Large intestine (tissue), 3 donors: ENCODE measurements around the gene TBCCD1. TPM values are rescaled to one million over a fixed set of nuclear protein-coding genes. Genes with fewer than 3 reads are reported as not detected.
A peak's percentile ranks its signal among the peaks of the same experiment; 100 is the strongest.

Source experiments
- DNase-seq, 2 donors: peaks; one replicate each; pipeline versions ENCODE4 v3.0.0 to v3.0.0-alpha.2; 2013
- H3K27ac ChIP-seq: one replicate; pipeline ENCODE4 v1.5.1; 2013; ENCODE audit warnings: low read length
- H3K27me3 ChIP-seq: 2 replicates; pipeline ENCODE4 v1.6.1; 2013; ENCODE audit warnings: low read length; ENCODE audit not compliant: control insufficient read depth, insufficient read depth
- H3K36me3 ChIP-seq: 2 replicates; pipeline ENCODE4 v1.6.1; 2013; ENCODE audit warnings: low read length; ENCODE audit not compliant: control insufficient read depth, insufficient read depth
- H3K4me1 ChIP-seq: one replicate; pipeline ENCODE4 v1.6.1; 2013; ENCODE audit warnings: low read length; ENCODE audit not compliant: control insufficient read depth, insufficient read depth
- H3K4me3 ChIP-seq: one replicate; pipeline ENCODE4 v1.5.1; 2013; ENCODE audit warnings: low read length
- H3K9me3 ChIP-seq: one replicate; pipeline ENCODE4 v1.6.1; 2013; ENCODE audit warnings: mild to moderate bottlenecking, low read depth, low read length, moderate library complexity; ENCODE audit not compliant: control insufficient read depth
- WGBS: methylation state at CpG from one replicate; pipeline ENCODE4 v1.1.5; 2013; ENCODE audit warnings: low lambda C conversion rate; ENCODE audit not compliant: insufficient coverage; 5-methylcytosine and 5-hydroxymethylcytosine counted together
- polyA plus RNA-seq: library from polyadenylated mRNA; unstranded; fragments of 120-200 nt; gene quantifications from one replicate; pipeline ENCODE4 v1.2.1, GENCODE V29; 2013

The TBCCD1 gene
- polyA plus RNA-seq, 1 donor: 15.6 TPM

DNA sequence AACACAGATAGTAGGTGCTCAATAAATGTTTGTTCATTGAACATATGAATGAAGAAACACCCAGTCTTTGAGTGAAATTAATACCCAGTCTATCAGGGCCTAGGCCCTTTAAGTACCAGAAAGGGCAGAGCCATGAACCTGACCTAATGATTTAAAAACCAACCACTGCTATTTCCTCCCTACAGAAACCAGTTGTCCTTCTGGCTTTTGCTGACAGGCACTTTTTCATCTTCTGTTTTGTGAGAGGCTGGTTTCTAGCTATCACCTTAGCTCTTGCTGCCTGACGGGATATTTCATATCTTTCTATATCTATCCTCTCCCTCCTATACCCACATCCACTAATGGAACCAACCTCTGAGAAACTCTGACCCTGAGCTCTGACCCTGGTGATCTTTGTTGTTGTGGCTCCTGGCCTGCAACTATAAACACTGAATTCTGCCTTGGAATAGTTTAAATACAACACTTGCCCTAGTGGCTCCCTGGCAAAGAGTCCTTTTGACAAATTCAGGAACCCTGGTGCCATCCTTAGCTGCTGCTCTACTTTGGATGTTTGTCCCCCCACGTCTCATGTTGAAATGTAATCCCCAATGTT, 41.6 kb upstream of the TBCCD1 start:
- DNase-seq: no peak
- H3K27me3 ChIP-seq: no peaks in the 10 kb centered on the region
- H3K4me1 ChIP-seq: peaks cover 26% of the 10 kb centered on the region
- no peaks in the 10 kb centered on the region for H3K36me3 ChIP-seq
- no peak overlapping the region for H3K27ac ChIP-seq
- no peak overlapping the region for H3K4me3 ChIP-seq
- no CpG with 5 or more reads among the region's 2 CpGs for WGBS
- no peaks in the 10 kb centered on the region for H3K9me3 ChIP-seq

DNA sequence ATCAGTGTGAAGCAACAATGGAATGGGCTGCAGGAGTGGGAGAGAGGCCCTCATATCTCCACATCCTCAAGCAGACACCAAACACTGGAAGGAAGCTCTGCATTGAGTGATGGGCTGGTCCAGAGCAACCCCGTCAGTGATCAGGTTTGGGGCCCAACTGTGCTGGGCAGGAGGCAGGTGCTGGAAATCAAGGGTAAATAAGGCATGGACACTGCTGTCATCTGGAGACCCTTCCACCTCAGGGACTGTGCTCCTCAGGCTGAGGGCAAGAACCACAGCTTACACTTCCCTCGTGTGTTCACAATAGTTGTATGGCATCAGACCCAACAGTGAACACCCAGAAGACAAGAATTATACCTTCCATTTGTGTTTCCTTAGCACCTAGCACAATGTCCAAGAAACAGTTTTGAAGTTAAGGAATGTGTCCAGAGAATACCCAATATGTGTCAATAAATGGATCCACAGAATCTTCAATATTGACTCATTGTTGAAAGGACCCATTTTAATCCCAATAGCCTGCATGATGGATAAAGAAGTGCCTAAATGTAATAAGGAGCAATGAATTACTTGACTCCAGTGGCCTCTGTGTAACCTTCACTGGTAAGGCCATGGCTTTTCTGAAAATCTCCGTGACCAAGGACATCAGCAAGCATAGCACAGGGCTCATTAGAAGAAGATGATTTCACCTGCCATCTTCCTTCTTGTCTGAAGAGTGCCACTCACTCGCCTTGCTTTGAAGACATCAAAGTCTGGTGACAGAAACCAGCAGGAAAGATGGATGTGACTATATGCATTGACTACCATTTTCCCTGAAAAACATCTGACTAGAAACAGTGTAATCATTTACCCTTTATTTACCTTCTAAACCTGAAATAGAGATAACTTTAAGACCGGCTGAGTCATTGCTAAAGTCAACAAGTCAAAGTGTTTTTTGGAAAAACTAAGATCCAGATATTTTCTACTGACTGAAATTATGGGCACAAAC, 38.7 kb upstream of the TBCCD1 start:
- Histone ChIP-seq H3K4me1 (peaks cover 17% of the 10 kb centered on the region), H3K9me3 (no peaks in the 10 kb centered on the region), H3K27ac (peak overlapping the region; percentile 42), H3K36me3 (no peaks in the 10 kb centered on the region), H3K27me3 (no peaks in the 10 kb centered on the region), H3K4me3 (no peak overlapping the region)
- peak; percentile 49 to 76 for DNase-seq
- WGBS: no CpG with 5 or more reads among the region's 5 CpGs

DNA sequence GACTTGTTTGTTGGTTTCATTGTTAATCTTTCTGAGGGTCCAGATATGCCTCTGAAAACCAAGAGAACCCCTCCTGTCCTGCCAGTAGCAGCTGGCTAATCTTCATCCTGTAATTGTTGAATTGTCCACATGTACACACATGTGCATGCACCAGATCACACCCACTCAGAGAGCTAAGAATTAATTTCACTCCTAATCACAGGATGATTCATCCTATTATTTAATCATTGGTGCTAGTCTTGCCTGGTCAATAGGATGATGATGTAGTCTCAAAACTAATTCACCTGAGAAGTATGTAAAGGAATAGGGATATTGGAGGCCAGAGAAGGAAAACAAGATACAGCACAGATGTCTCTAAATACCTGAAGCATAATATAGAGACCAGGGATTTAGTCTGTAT, 37.9 kb upstream of the TBCCD1 start:
- Histone ChIP-seq H3K36me3 (no peaks in the 10 kb centered on the region), H3K27me3 (no peaks in the 10 kb centered on the region), H3K9me3 (no peaks in the 10 kb centered on the region), H3K4me1 (peaks cover 23% of the 10 kb centered on the region), H3K27ac (no peak overlapping the region), H3K4me3 (no peak overlapping the region)
- no peak for DNase-seq

DNA sequence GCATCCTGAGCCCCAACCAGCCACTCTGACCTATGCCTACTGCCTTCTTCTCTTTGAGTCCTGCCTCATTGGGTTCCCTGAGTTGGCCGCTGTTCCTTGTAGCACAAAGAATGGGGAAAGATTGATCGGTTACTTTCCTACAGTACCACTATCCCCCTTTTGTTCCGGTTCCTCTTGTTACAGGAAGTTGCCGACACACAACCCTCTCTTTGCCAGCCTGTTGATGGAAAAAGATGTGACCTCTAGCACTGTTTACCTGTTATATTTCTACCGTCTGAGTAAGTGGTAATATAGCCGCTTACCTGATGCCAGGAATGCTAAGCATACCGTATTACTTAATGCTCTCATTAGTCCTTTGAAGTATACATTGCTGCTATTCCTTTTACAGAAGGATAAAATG, 36.0 kb upstream of the TBCCD1 start:
- 89% methylated on average over 3 of the region's 7 CpGs for WGBS
- Histone ChIP-seq H3K27ac (no peak overlapping the region), H3K4me3 (no peak overlapping the region), H3K27me3 (no peaks in the 10 kb centered on the region), H3K36me3 (no peaks in the 10 kb centered on the region), H3K4me1 (peaks cover 42% of the 10 kb centered on the region), H3K9me3 (no peaks in the 10 kb centered on the region)
- no peak for DNase-seq

DNA sequence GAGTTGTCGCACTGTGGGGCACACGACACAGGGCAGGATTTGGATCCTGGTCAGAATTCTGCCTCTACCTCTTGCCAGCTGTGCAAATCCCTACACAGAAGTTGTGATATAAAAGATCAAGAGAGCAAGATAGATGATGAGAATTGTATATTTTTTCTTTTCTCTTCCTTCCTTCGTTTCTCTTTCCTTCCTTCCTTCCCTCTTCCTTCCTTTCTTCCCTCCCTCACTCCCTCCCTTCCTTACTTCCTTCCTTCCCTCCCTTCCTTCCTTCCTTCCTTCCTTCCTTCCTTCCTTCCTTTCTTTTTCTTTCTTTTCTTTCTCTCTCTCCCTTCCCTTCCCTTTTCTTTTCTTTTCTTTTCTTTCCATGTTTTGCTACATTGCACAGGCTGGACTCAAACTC, 33.8 kb upstream of the TBCCD1 start:
- no peak for DNase-seq
- no peaks in the 10 kb centered on the region for H3K36me3 ChIP-seq
- H3K27me3 ChIP-seq: no peaks in the 10 kb centered on the region
- H3K9me3 ChIP-seq: no peaks in the 10 kb centered on the region
- WGBS: 78% methylated on average over 1 of the region's 3 CpGs
- peak overlapping the region; percentile 94 for H3K27ac ChIP-seq
- peaks cover 39% of the 10 kb centered on the region for H3K4me1 ChIP-seq
- H3K4me3 ChIP-seq: no peak overlapping the region

DNA sequence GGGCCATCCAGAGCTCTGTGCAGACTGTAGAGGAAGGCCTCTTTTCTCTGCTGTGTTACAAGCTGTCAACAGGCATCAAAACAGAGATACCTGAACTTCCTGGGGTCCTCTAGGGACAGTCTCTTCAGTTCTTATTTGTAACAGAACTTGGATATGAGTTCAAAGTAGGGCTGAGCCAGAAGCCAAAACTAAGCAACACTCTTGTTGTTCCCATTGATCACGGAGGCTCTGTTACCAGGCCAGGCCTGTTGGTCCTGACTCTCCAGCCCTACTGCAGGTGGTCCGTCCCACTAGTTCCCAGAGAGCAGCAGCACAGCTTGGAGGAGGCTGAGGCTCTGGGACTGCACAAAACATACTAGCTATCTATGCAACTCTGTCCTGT, 32.6 kb upstream of the TBCCD1 start:
- no CpG with 5 or more reads among the region's 2 CpGs for WGBS
- Histone ChIP-seq H3K27me3 (no peaks in the 10 kb centered on the region), H3K36me3 (no peaks in the 10 kb centered on the region), H3K27ac (peak overlapping the region; percentile 94), H3K4me3 (no peak overlapping the region), H3K4me1 (peaks cover 35% of the 10 kb centered on the region), H3K9me3 (no peaks in the 10 kb centered on the region)
- DNase-seq: peak in 1 of 2 donors; percentile 14

DNA sequence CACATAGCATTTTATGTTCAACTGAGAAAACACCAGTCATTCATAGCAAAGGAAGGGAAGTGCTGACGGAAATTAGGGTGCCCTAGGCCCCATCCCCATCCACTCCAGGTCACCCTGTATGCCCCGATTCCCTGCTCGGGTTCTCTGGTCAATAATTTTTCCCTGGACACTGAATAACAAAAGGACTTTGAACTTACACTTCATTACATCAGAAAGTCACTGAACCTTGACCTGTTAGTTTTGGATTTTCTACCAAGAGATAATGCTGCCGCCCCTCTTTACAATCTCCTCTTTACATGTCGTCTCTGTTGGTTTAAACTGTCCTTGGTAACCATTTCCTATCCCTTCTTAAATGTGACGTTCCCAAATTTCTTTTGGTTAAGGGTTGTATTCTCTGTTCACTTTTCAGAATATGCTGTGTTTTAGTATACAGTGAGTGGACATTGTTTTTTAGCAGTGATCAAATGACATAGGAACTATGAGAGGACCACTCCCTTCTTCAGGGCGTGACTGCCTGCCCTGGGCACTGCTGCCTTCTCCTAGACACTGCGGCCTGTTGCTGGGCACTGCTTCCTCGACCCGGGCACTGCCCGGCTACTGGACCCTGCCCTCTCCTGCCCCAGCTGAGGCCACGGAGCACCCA, 32.1 kb upstream of the TBCCD1 start:
- peak overlapping the region; percentile 94 for H3K27ac ChIP-seq
- H3K4me3 ChIP-seq: no peak overlapping the region
- H3K36me3 ChIP-seq: no peaks in the 10 kb centered on the region
- no peaks in the 10 kb centered on the region for H3K27me3 ChIP-seq
- H3K4me1 ChIP-seq: peaks cover 40% of the 10 kb centered on the region
- no peaks in the 10 kb centered on the region for H3K9me3 ChIP-seq
- WGBS: 40% methylated on average over 2 of the region's 12 CpGs
- DNase-seq: peak; percentile 42 to 79

DNA sequence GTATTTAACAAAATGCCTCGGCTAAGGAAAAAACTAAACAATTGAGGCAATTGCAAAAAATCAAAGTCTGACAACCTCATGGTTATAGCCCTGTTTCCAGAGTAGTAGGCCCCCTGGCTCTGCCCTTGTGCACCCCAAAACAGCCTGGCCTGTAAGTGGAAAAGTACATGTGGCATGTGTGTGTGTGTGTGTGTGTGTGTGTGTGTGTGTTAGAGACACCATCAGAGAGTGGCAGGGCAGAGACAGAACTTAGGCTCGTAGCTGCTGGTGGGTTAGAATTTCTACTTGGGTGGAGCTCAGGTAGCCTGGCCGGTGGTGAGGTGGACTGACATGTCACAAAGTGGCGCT, 31.6 kb upstream of the TBCCD1 start:
- peak in 1 of 2 donors; percentile 46 for DNase-seq
- Histone ChIP-seq H3K9me3 (no peaks in the 10 kb centered on the region), H3K4me3 (no peak overlapping the region), H3K27ac (peak overlapping the region; percentile 94), H3K4me1 (peaks cover 44% of the 10 kb centered on the region), H3K36me3 (no peaks in the 10 kb centered on the region), H3K27me3 (no peaks in the 10 kb centered on the region)
- WGBS: no CpG with 5 or more reads among the region's 4 CpGs

DNA sequence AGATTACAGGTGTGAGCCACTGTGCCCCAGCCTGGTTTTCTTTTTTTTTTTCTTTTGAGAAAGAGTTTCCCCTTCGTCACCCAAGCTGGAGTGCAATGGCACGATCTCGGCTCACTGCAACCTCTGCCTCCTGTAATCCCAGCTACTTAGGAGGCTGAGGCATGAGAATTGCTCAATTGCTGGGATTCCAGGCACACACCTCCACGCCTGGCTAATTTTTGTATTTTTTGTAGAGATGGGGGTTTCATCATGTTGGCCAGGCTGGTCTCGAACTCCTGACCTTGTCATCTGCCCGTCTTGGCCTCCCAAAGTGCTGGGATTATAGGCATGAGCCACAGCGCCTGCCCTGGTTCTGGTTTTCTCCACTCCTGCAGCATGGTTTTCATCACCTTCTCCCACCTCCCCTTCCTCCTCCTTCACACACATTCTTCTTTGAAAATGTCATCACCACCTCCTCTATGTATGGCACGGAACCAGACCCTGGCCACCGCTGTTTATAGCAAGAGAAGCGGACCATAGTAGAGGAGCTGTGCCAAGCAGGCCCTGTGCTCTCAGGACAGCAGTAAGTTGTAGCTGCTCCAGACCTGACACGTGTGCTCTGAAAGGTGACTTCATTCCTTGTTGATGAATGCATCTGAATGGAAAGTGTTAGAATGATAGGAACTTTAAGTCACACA, 31.1 kb upstream of the TBCCD1 start:
- H3K4me1 ChIP-seq: peaks cover 49% of the 10 kb centered on the region
- H3K9me3 ChIP-seq: no peaks in the 10 kb centered on the region
- no peaks in the 10 kb centered on the region for H3K27me3 ChIP-seq
- WGBS: 80% methylated on average over 1 of the region's 11 CpGs
- H3K27ac ChIP-seq: peak overlapping the region; percentile 94
- H3K36me3 ChIP-seq: no peaks in the 10 kb centered on the region
- no peak for DNase-seq
- H3K4me3 ChIP-seq: no peak overlapping the region

DNA sequence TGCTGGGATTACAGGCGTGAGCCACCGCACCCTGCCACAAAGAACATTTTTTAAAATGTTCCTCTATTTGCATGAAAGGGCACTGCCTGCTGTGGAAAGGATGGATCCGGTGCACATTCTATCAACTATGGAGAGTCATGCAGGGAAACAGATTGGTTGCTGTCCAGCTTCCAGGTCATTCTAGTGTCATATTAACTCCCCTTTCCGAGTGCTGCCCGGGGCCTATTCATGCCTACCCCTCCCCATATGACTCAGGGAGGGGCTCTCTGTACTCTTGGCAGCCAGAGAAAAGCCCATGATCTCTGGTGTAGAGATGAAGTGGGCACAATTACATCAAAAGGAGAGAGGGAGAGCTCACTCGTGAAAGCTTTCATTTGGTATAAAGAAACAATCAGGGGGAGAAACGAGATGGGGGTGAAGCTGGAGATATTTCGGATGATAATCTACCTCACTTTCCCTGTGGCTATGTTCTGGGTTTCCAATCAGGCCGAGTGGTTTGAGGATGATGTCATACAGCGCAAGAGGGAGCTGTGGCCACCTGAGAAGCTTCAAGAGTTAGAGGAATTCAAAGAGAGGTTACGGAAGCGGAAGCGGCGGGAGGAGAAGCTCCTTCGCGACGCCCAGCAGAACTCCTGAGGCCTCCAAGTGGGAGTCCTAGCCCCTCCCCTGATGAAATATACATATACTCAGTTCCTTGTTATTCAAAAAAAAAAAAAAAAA, 29.6 kb upstream of the TBCCD1 start:
- Histone ChIP-seq H3K4me3 (no peak overlapping the region), H3K36me3 (no peaks in the 10 kb centered on the region), H3K9me3 (no peaks in the 10 kb centered on the region), H3K27ac (no peak overlapping the region), H3K27me3 (no peaks in the 10 kb centered on the region), H3K4me1 (peaks cover 50% of the 10 kb centered on the region)
- no CpG with 5 or more reads among the region's 17 CpGs for WGBS
- DNase-seq: no peak
